Stimulated activated naive B cell treated with anti-CD40 and anti-IgM and Interleukin-4, amounts not matched to agents 10 μg/mL and 1 μg/mL and 100 μg/mL, for 72 hours (primary cell): ENCODE measurements around the gene ZNF691.

Experiments
- ATAC-seq, 2 donors: fragments of 150-1000 bp; cut with Tn5 transposase; replicated peaks; 2 replicates each; pipeline ENCODE4 v1.10.0; 2021; ENCODE audit warnings: moderate library complexity in 1 of 2
- DNase-seq: peaks from one replicate; pipeline ENCODE4 v3.0.0; 2021
- H3K27ac Mint-ChIP-seq: one replicate; pipeline ENCODE4 v1.8.0; 2022; ENCODE audit warnings: mild to moderate bottlenecking, mixed read lengths
- H3K27me3 Mint-ChIP-seq, 2 donors: one replicate each; pipeline ENCODE4 v1.8.0; 2022; ENCODE audit warnings: mixed read lengths in 2 of 2
- H3K36me3 Mint-ChIP-seq, 2 donors: one replicate each; pipeline ENCODE4 v1.8.0; 2022; ENCODE audit warnings: mixed read lengths in 2 of 2, mild to moderate bottlenecking in 1 of 2
- H3K4me1 Mint-ChIP-seq, 2 donors: one replicate each; pipeline ENCODE4 v1.8.0; 2022; ENCODE audit warnings: mixed read lengths in 2 of 2, mild to moderate bottlenecking in 1 of 2
- H3K4me3 Mint-ChIP-seq, 2 donors: one replicate each; pipeline ENCODE4 v1.8.0; 2022; ENCODE audit warnings: mild to moderate bottlenecking in 2 of 2, mixed read lengths in 2 of 2, moderate library complexity in 1 of 2
- H3K9me3 Mint-ChIP-seq, 2 donors: one replicate each; pipeline ENCODE4 v1.8.0; 2022; ENCODE audit warnings: mixed read lengths in 2 of 2, mild to moderate bottlenecking in 1 of 2

The ZNF691 gene

DNA sequence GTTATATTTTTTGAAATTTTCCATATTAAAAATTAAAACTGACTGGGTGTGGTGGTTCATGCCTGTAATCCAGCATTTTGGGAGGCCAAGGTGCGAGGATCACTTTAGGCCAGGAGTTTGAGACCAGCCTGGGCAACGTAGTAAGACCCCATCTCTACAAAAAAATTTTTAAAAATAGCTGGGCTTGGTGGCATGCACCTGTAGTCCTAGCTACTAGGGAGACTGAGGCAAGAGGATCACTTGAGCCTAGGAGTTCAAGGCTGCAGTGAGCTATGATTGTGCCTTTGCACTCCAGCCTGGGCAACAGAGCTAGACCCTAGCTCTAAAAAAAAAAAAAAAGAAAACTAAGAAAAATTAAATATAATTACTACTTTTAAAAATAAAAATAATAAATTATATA is 24.7 kb upstream of the ZNF691 start:
- no peak for ATAC-seq
- H3K4me1 Mint-ChIP-seq, result peaks cover 3 to 22% of the 10 kb centered on the region in 2 donors

GRCh38 chr1:42822800-42823392 is 23.5 kb upstream of the ZNF691 start:
- DNase-seq, result no peak
- H3K36me3 Mint-ChIP-seq, result peaks cover 2 to 9% of the 10 kb centered on the region in 2 donors

More for the DNA sequence above, 24.7 kb upstream of the ZNF691 start:
- DNase-seq, result no peak
- Mint-ChIP-seq H3K36me3 (peaks cover 2 to 9% of the 10 kb centered on the region in 2 donors), H3K27ac (no peak overlapping the region), H3K9me3 (no peaks in the 10 kb centered on the region), H3K27me3 (no peaks in the 10 kb centered on the region), H3K4me3 (no peak overlapping the region)

GRCh38 chr1:42824481-42825035 is 21.9 kb upstream of the ZNF691 start:
- ATAC-seq, result no peak
- Mint-ChIP-seq H3K9me3 (no peaks in the 10 kb centered on the region), H3K27me3 (no peaks in the 10 kb centered on the region), H3K4me3 (no peak overlapping the region), H3K27ac (no peak overlapping the region), H3K36me3 (peaks cover 0 to 9% of the 10 kb centered on the region in 2 donors), H3K4me1 (peaks cover 2 to 9% of the 10 kb centered on the region in 2 donors)
- DNase-seq, result no peak

More at GRCh38 chr1:42822800-42823392, 23.5 kb upstream of the ZNF691 start:
- no peak overlapping the region for H3K27ac Mint-ChIP-seq
- ATAC-seq, result no peak
- no peaks in the 10 kb centered on the region for H3K27me3 Mint-ChIP-seq
- no peaks in the 10 kb centered on the region for H3K9me3 Mint-ChIP-seq
- peaks cover 3 to 13% of the 10 kb centered on the region in 2 donors for H3K4me1 Mint-ChIP-seq
- no peak overlapping the region for H3K4me3 Mint-ChIP-seq

- Mint-ChIP-seq H3K4me3 (no peak overlapping the region), H3K9me3 (no peaks in the 10 kb centered on the region), H3K27ac (no peak overlapping the region), H3K36me3 (peaks cover 0 to 5% of the 10 kb centered on the region in 2 donors), H3K27me3 (no peaks in the 10 kb centered on the region), H3K4me1 (peaks cover 0 to 9% of the 10 kb centered on the region in 2 donors)
- DNase-seq, result no peak
- ATAC-seq, result no peak
Observed at GRCh38 chr1:42825036-42825851, 21.2 kb upstream of the ZNF691 start.

DNA sequence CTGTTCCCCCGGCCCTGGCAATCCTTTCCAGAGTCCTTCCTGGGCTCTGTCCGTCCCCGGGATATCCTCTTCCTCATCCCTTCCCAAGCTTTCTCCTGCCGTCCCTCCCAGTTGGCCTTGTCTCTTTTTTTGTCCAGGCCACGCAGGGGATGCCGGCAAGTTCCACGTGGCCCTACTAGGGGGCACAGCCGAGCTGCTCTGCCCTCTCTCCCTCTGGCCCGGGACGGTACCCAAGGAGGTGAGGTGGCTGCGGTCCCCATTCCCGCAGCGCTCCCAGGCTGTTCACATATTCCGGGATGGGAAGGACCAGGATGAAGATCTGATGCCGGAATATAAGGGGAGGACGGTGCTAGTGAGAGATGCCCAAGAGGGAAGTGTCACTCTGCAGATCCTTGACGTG is 15.8 kb upstream of the ZNF691 start:
- Mint-ChIP-seq H3K36me3 (peaks cover 6 to 12% of the 10 kb centered on the region in 2 donors), H3K4me3 (no peak overlapping the region), H3K27me3 (no peaks in the 10 kb centered on the region), H3K4me1 (peaks cover 0 to 5% of the 10 kb centered on the region in 2 donors), H3K9me3 (no peaks in the 10 kb centered on the region), H3K27ac (no peak overlapping the region)
- no peak for ATAC-seq
- DNase-seq, result no peak

GRCh38 chr1:42831273-42831672 is 15.1 kb upstream of the ZNF691 start:
- no peak for DNase-seq
- Mint-ChIP-seq H3K4me1 (peaks cover 0 to 5% of the 10 kb centered on the region in 2 donors), H3K27ac (no peak overlapping the region), H3K36me3 (peaks cover 6 to 12% of the 10 kb centered on the region in 2 donors), H3K9me3 (no peaks in the 10 kb centered on the region), H3K27me3 (no peaks in the 10 kb centered on the region), H3K4me3 (no peak overlapping the region)
- no peak for ATAC-seq

GRCh38 chr1:42832641-42833240 is 13.7 kb upstream of the ZNF691 start:
- Mint-ChIP-seq H3K4me1 (peaks cover 0 to 8% of the 10 kb centered on the region in 2 donors), H3K4me3 (no peak overlapping the region), H3K9me3 (no peaks in the 10 kb centered on the region), H3K27me3 (no peaks in the 10 kb centered on the region), H3K36me3 (peaks cover 6 to 12% of the 10 kb centered on the region in 2 donors), H3K27ac (no peak overlapping the region)
- DNase-seq (no peak), ATAC-seq (no peak)

DNA sequence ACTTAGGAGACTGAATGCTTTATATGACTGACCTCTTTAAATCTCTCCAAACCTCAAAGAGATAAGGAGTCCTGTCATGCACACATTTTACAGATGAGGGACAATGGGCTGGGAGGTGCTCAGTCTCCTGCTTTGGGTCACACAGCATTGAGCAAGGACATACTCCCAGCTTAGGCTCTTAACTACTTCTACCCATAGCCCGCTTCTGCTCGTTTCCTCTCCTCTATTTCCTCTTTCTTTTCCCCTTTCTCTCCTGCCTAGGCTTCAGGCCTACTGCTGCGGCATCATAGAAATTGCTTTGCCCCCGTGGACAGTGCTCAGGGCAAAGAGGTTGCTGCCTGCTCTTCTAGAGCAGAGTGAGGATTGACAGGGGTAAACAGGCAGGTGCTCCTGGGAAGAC is 12.4 kb upstream of the ZNF691 start:
- DNase-seq (no peak), ATAC-seq (no peak)
- Mint-ChIP-seq H3K27ac (no peak overlapping the region), H3K4me3 (no peak overlapping the region), H3K27me3 (no peaks in the 10 kb centered on the region), H3K36me3 (peaks cover 6 to 12% of the 10 kb centered on the region in 2 donors), H3K4me1 (peaks cover 8 to 20% of the 10 kb centered on the region in 2 donors), H3K9me3 (no peaks in the 10 kb centered on the region)

GRCh38 chr1:42834803-42835202 is 11.6 kb upstream of the ZNF691 start:
- Mint-ChIP-seq H3K36me3 (peaks cover 6 to 12% of the 10 kb centered on the region in 2 donors), H3K4me3 (no peak overlapping the region), H3K27me3 (no peaks in the 10 kb centered on the region), H3K4me1 (peaks cover 8 to 20% of the 10 kb centered on the region in 2 donors), H3K9me3 (no peaks in the 10 kb centered on the region), H3K27ac (no peak overlapping the region)
- ATAC-seq (no peak), DNase-seq (no peak)

DNA sequence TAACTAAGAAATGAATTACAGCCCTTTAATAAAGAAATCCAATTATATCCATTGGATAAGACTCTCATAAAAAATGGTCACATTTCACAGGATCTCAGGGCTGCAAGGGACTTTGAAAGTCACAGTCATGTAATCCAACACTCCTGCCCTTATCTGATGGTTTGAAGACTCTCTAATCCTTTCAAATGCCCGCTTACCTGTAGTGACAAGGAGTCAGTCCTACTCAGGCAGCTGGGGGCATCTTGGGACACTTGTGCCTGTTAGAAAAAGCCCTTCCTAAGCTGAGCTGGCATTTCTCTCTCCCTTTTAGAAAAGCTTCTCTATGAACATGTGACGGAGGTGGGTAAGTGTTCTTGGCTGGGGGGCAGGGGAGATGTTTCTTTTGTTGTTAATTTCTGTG is 11.0 kb upstream of the ZNF691 start:
- Mint-ChIP-seq H3K36me3 (peaks cover 6 to 14% of the 10 kb centered on the region in 2 donors), H3K27ac (no peak overlapping the region), H3K27me3 (no peaks in the 10 kb centered on the region), H3K4me1 (peaks cover 8 to 20% of the 10 kb centered on the region in 2 donors), H3K9me3 (no peaks in the 10 kb centered on the region), H3K4me3 (no peak overlapping the region)
- no peak for DNase-seq
- no peak for ATAC-seq

DNA sequence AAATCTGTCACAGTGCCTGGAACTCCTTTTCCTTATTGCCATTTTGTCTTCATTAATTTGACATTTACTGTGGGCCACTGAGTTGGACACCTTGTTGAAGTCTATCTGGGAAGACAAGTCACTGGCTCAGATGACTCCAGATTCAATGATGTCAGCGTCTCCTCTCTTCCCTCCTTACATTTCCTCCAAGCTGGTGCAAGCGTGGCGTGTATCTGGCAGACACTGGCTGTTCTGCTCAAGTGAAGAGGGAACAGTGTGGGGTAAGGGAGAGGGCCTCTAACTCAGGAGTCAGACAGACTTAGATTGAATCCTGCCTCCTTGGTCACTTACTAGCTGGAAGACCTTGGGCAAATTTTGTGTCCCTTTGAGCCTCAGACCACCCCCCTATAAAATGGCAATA is 8.7 kb upstream of the ZNF691 start:
- Mint-ChIP-seq H3K4me3 (no peak overlapping the region), H3K4me1 (peaks cover 8 to 20% of the 10 kb centered on the region in 2 donors), H3K27ac (no peak overlapping the region), H3K36me3 (peaks cover 8 to 16% of the 10 kb centered on the region in 2 donors), H3K9me3 (no peaks in the 10 kb centered on the region), H3K27me3 (no peaks in the 10 kb centered on the region)
- ATAC-seq (no peak), DNase-seq (no peak)

- ATAC-seq (no peak), DNase-seq (no peak)
- H3K4me3 Mint-ChIP-seq, result no peak overlapping the region
- H3K9me3 Mint-ChIP-seq, result no peaks in the 10 kb centered on the region
- peaks cover 8 to 20% of the 10 kb centered on the region in 2 donors for H3K4me1 Mint-ChIP-seq
- no peak overlapping the region for H3K27ac Mint-ChIP-seq
- H3K36me3 Mint-ChIP-seq, result peaks cover 12 to 24% of the 10 kb centered on the region in 2 donors
- no peaks in the 10 kb centered on the region for H3K27me3 Mint-ChIP-seq
Observed at GRCh38 chr1:42838482-42839190, 7.8 kb upstream of the ZNF691 start.

DNA sequence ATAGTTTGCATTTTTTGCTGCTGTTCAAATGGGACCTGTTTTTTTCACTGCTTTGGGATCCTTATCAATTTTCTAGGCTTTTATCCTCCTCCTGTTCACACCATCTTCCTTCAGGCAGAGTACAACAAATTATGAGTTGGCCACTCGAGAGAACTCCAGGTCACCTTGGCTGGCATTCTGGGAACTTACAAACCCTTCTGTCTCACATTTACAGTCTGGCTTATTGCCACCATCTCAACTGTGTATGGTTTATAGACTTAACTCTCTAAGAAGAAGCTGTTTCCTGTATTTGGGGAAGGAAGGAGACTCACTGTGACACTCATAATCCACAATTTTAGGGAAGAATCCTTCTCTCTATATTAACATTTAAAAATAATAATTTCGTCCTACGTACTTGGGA is 5.4 kb upstream of the ZNF691 start:
- no peak for ATAC-seq
- H3K36me3 Mint-ChIP-seq, result peaks cover 5 to 22% of the 10 kb centered on the region in 2 donors
- DNase-seq, result no peak
- peaks cover 8 to 15% of the 10 kb centered on the region in 2 donors for H3K4me1 Mint-ChIP-seq
- H3K27me3 Mint-ChIP-seq, result no peaks in the 10 kb centered on the region
- no peaks in the 10 kb centered on the region for H3K9me3 Mint-ChIP-seq
- no peak overlapping the region for H3K4me3 Mint-ChIP-seq
- no peak overlapping the region for H3K27ac Mint-ChIP-seq
